NCI-H345 treated with DMSO at 0.1 percent for 48 hours (cell line): ENCODE data around the gene RNF217.

Source experiments
- DNase-seq: peaks from one replicate; lab custom pipeline; 2025; ENCODE audit not compliant: unreplicated experiment; lab: John Stamatoyannopoulos, UW

Gene RNF217

DNA sequence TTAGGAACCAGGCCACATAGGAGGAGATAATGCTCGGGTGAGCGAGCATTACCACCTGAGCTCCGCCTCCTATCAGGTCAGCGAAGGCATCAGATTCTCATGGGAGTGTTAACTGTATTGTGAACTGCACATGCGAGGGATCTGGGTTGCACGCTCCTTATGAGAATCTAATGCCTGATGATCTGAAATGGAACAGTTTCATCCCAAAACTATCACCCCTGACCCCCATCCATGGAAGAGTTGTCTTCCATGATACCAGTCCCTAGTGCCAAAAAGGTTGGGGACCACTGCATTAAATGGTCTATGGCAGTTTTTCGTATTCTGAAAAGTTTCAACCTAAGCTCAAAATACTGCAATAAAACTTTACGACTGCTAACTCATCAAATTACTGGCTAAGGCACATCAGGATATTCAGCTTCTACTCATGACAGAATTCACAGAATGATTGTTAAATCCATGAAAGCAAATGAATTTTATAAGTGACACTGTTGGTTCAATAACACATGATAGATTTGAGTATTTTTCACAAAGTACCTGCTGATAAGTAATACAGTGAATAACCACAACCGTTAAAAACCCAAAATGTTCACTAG is 25.9 kb downstream of the RNF217 start:
- no peak for DNase-seq

- no peak for DNase-seq
These were observed 27.1 kb downstream of the RNF217 start for GRCh38 chr6:124989136-124989983.

- no peak for DNase-seq
These were observed 28.8 kb downstream of the RNF217 start for GRCh38 chr6:124990988-124991387.

GRCh38 chr6:124991764-124992295 is 29.6 kb downstream of the RNF217 start:
- DNase-seq = no peak

DNA sequence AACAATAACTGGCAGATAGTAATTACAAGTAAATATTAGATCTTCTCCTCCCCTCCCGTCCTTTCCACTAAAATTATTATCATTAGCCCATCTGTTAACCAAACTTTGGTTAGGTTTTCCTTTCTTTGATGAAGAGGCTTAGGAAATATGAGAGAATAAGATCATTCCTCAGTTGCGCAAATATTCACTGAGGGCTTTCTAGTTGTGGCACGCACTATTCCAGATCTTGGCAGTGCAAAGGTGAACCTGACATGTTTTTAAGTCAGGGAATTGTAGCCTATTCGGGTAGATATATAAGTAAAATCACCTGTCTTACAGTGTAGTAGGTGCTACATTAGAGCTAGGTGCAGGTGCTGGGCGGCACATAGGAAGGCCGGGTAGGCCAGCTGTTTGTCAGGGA is 31.1 kb downstream of the RNF217 start:
- no peak for DNase-seq

GRCh38 chr6:124994648-124995047 is 32.4 kb downstream of the RNF217 start:
- no peak for DNase-seq

DNA sequence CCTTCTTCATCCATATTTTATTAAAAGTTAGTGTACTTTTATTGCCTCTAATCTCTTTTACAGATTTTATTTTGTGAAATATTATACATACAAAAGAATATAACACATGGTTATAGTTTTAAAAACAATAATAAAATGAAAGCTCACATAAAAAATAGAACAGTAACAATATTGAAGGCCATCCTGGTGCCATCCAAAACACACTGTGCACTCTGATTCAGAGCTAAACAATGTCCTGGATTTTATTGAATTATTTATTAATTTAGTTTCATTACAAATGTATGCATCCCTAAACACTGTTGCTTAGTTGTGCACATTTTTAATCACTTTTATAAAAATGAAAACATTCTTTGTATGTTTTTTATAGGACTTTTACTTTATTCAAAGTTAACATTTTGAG is 32.9 kb downstream of the RNF217 start:
- no peak for DNase-seq

- no peak for DNase-seq
These were observed 33.5 kb downstream of the RNF217 start for GRCh38 chr6:124995645-124996325.

DNA sequence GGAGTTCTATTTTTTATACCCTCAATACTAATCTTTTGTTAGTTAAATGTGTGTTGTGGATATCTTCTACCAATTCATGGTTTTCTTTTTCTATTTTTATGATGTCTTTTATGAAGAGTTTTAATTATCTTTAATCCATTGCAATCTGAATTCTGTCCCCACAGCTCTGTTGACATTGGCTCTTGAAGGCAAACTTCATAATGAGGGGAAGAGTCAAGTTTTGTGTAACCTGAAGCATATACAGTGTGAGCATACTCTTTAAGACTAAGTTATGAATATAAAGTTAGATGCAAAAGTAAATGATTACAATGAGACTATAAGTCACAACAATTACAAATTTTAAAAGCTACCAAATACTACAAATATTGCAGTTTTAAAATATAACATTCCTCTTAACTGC is 34.2 kb downstream of the RNF217 start:
- no peak for DNase-seq

DNA sequence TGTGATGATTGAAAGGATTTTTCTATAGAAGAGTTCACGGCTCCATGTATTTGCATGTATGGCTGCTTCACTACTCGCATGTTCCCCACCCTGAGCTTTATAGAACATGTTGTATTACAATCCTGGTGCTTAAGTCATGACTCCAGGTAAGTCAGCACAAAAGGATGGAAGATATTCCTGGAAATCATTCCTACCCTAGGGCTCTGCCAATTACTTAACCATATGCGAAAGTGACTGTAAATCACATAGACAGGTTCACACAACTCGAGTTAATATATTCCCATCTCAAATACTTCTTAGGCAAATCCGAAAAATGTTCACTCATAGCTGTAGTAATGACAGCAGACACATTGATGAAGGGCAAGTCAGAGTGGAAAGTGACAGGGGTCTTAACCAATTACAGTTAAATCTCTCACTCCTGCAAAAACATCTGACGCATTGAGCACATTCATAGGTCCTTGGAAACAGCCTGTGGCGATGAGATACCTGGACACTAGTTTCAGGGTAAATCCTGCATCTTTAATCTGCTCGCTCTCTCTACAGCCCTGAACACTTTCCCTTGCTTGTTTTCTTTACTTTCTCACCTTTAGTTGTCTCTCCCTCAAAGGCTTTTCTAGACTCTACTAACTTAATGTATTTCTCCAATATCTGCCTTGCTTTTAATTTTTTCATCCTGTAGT is 35.1 kb downstream of the RNF217 start:
- no peak for DNase-seq

DNA sequence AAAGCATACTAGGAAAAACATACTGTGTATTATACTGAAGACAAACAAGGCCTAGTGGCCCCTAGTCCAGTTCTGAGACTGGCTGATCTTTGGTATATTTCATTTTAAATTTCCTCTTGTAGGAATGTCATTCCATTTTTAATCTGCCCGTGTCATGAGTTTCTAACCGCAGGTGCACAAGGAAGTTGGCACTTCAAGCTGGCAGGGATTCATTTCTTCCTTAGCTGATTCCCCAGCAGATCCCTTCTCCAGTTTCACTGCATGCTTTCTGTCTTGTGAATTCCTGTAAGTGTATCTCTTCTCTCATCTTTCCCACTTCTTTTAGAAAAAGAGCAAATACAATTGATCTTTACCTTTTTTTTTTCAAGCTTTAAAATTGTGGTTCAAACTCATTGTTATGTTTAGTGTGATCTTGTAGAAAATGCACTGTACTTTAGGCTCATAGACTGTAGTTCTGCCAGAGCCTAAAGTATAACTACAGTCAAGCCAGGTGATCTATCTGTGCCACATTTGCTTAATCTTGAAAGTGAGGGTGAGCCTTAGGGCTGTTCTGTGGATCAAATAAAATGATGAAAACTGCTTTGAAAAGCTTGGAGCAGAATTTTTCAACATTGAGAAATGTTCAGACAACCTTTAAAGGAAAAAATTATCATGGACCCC is 37.0 kb downstream of the RNF217 start:
- DNase-seq = no peak

- DNase-seq = no peak
These were observed 39.6 kb downstream of the RNF217 start for GRCh38 chr6:125001684-125002405.

- DNase-seq = no peak
These were observed 40.1 kb downstream of the RNF217 start for GRCh38 chr6:125002406-125002741.

DNA sequence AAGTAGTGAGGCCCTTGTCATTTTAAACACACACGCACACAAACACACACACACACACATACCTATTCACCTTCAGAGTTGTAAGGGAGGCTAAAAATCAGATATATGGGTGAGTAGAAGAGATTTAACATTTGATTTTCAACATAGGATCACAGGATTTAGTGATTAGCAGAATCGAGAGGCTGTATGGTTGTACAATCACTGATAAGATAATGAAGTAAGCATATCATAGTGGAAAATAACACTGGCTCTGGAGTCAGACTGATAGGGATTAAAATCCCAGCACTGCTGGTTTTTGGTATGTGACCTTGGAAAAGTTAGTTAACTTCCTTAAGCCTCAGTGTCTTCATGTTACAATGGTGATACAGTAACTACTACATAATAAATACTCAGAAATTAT is 40.8 kb downstream of the RNF217 start:
- no peak for DNase-seq

- DNase-seq = no peak
These were observed 42.0 kb downstream of the RNF217 start for GRCh38 chr6:125004198-125004597.

DNA sequence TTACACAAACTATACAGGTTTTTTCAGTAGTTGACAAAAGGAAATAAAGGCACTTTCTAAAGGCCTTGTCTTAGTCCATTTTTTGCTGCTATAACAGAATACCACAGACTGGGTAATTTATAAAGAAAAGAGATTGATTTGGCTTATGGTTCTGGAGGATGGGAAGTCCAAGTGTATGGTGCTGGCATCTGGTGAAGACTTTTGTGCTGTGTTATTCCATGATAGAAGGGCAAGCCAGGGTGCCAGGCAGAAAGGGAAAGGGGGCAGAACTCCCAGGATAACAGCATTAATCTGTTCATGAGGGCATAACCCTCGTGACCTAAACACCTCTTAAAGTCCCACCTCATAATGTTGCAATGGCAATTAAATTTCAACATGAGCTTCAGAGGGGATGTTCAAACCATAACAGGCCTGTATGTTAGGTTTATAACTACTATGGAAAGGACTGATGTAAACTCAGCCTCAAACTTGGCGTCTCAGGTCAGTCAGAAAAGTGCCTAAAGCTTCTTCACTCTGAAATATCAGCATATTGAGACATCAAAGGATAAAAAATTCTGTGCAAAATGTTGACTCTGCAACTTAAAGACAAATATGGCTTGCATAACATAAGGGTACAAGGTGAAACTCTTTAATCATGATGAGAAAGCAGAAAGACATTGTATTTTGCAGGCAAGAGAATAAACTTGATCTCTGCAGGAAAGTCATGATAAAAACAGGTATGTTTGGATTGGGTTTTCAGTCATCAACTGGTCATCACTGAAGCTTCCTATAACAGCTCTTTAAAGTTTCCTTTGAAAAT is 42.8 kb downstream of the RNF217 start:
- no peak for DNase-seq

DNA sequence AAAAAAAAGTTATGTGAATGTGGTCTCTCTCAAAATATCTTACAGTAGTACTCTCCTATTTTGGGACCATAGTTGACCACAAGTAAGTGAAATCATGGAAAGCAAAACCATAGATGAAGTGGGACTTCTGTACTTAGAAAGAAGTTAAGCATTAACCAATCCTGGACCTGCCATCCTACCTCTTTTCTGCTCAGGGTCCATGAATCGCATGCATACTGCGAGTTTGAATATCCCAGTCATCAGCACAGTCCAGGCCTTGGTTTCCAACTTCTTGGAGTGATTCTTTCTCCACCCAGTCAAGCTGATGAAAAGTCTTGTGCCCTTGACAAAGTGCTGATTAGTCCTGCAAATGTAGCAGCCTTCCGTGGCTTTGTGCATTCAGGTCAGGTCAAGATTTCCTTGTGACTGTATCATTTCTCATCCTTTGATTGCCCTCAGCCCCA is 46.0 kb downstream of the RNF217 start:
- DNase-seq = no peak

DNA sequence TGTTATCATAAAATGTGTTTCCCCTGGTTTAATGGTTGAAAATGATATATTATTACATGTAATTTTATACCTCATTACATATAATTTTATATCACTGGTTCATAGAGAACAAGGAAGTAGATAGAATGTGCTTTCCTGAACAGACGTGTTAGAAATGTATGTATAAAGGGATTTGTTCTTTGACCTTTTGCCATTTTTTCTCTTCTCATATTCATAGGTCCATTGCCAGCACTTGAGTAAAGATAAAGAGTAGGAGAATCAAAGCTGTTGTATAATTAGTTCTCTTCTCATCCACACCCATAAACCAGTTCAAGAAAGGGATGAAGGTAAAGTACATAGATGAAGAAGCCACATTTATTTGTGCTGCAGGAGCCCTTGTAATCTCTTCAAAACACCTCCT is 46.7 kb downstream of the RNF217 start:
- no peak for DNase-seq

- no peak for DNase-seq
These were observed 47.3 kb downstream of the RNF217 start for GRCh38 chr6:125009578-125009977.
